DMS 273 (cell line): ENCODE data around the gene SYT12.

Source experiments
- DNase-seq: peaks from one replicate; lab custom pipeline; 2025; ENCODE audit not compliant: unreplicated experiment; lab: John Stamatoyannopoulos, UW

SYT12 gene

DNA sequence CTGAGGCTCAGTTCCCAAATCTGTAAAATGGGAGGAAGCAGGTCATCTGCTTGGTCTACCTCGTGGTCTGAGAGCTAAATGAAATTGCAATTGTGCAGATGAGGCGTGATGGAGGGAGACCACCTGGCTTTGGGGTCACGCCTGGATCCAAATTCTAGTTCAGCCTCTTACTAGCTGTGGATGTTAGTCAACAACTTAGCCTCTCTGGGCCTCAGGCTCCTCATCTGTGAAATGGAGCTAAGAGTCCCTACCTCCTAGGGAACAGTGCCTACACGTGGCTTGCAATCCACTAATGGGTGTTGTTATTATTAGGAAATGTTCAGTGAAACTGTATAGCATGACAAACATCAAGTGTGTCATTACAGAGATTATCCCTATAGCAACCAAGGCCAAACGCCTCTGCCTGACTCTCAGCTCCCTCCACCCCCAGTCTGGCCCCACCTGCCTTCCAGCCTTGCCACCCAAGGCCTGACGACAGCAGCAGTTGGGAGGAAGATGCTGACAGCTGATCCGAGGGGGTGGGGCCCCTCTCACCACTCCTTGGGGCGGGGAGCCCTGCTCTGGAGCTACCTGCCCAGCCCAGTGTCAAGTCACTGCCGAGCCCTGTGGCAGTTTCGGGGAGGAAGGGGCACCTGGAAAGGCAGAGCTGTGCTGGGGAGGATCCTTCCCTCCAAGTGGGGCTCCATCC, 32.0 kb downstream of the SYT12 start:
- DNase-seq, result peak; percentile 71

DNA sequence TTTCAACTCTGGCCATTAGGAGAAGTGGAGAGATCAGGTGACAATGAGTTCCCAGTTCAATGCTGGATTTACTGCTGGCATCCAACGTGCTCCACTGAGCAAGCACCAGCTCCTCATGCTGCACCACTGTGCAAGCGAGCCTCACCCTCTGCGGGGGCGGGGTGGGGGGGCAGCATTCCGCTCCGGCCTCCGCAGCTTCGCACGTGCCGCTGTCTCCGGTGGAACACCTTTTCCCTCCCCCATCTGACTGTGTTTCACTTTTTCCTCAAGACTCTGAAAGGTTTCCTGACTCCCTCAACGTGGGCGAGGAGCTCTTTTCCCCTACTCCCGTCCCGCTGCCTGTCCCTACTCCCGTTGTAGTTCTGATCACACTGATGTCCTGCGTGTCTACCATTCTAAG, 32.9 kb downstream of the SYT12 start:
- DNase-seq, result no peak

DNA sequence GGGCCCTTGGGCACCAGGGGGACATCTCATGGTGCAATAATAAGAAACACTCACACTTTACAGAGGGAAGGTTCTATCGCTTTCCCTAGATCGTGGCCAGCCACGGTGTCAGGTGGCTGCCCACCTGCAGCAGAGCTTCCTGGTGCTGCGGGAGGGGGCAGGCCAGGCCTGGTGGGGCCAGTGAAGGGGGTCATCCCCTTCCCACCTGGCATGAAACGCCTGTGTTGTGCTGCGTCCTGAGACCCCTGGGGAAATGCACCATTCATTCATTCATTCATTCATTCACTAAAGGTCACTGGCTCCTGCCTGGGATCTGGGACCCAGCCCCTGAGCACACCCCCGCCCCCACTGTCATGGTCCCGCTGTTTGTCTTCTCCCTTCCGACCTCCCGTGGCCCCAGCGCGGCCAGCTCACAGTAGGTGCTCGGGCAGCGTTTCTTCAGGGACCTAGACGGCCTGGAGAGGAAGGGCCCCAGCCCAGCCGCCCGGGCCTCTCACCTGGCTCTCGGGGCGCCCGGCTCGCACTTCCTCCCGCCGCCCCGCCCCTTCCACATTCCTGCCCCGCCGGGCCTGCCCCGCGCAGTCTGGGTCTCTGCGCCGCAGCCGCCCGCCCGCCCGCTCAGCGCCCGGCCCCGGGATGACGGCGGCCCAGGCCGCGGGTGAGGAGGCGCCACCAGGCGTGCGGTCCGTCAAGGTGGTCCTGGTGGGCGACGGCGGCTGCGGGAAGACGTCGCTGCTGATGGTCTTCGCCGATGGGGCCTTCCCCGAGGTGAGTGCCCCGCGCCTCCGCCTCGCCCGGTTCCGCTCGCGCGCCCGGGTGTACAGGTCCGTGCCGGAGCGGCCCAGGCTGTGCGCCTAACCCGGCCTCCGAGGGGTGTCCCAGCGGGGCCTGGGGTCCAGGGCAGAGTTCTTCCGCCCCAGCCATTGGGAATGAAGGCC, 33.6 kb downstream of the SYT12 start, which contains the start of gene RHOD:
RHOD (plus strand) TSS at position 581 of the 938 bp plus-strand sequence; CDS start at position 637, 56 bp downstream.
- no peak for DNase-seq

DNA sequence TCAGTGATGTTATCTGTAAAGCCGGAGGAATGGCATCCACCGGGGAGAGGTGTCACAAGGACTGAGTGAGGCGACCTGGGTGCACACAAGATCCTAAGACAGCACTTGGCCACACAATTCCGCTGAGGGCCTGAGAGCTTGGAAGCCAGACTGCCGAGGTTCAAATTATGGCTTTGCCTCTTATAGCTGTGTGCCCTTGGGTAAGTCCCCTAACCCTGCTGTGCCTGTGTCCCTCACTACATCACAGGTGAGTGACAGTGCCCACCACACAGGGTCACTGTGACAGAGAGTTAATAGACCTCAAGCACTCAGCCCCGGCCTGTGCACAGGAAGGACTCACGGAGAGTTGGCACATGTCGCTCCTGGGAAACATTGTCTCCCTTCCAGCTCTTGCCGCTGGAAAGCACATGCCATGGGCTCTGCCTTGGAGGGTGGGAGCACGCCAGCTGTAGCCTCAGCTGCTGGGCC, 34.3 kb downstream of the SYT12 start:
- no peak for DNase-seq

DNA sequence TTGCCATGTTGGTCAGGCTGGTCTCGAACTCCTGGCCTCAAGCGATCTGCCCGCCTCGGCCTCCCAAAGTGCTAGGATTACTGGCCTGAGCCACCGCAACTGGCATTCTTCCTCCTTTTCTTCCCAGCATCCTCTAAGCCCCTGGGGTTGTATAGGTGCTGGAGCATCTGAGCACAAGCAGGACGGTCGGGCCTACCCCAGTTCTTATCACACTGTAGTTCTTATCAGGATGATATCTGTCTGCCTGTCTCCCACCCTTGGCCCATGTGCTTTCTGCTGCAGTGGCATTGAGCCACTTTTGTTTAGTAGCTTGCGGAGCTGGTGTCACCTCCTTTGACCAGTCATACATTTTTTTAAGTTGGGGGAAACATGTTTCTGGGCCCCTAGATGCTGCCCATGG, 35.6 kb downstream of the SYT12 start:
- no peak for DNase-seq

DNA sequence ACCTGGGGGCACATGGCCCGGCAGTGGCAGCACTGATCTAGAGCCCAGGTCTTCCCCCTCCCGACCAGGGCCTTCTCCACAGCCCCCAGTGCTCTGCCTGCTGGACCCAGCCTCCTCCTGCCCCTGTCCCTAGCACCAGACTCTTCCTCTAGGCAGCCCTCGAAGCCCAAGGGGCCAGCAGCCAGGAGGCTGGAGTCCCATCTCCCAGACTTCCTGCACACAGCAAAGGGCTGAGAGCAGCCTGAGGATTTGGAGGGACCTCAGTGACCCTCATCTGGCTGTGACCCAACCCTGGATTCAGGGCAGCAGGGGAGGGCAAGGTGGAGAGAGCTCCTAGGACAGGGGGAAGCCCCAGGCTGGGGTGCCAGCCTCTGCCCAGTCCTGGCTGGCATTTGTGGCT, 36.7 kb downstream of the SYT12 start:
- DNase-seq, result no peak

DNA sequence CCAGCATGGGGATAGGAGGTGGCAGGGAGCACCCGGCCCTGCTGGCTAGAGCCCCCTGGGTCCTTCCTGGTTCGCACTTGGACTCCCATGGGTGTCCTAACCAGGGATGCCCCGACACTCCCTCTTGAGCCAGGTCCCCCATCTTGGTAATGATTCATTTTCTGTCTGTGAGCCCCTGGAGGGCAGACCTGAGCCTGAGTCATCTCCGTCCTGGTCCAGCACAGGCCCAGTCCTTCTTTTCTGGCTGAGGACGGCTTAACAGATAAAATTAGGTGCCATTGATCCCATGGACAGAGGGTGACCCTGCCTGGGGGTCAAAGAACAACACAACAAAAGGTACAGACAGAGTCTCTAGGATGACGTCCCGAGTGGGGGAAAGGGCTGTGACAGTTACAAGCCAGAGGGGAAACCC, 37.2 kb downstream of the SYT12 start:
- DNase-seq, result no peak

DNA sequence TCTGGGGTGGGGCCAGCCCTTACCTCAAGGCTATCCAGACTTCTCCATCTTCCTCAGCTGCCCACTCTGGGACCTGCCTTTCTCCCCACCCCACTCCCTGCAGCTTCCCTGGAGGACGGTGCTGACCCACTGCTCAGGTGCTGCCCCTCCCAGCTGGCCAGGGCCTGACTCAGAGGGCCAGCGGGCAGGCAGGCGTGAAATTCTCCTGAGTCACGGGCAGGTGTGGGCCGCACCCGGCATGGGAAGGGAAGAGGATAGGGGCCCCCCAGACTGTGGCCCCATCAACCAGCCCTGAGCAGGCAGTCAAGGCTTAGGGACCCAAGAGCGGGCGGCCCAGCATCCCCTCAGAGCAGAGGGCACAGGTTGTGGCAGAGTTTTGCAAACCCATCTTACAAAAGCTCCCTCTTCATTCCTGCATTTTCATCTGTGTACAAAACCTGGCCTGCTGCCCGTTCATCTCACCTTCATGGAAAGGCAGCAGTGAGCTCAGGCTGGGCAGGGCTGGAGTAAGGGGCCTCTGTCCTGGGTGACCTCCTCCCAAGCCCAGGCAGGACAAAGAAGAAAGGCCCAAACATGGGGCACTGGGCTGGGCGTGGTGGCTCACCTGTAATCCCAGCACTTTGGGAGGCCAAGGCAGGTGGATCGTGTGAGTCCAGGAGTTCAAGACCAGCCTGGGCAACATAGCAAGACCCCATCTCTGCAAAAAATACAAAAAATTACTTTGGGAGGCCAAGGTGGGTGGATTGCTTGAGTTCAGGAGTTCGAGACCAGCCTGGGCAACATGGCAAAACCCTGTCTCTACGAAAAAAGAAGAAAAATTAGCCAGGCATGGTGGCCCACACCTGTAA, 39.8 kb downstream of the SYT12 start:
- DNase-seq, result no peak

DNA sequence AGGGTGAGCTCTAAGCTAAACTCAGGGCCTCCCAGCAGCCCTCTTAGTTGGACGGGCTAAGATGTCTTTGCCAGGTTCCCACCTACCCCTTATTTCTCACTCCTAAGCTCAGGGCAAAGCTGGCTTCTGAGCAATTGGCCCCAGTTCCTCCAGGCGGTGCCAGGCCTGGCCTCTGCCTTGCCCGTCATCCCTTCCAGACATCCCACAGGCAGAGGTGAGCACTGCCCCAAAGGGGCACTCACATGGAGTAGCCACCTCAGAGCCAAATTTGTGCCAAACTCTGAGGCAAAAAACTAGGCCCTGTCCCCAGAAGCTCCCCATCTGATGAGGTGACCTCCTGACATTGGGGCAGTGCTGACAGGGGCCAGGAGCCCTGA, 43.4 kb downstream of the SYT12 start:
- DNase-seq, result no peak

DNA sequence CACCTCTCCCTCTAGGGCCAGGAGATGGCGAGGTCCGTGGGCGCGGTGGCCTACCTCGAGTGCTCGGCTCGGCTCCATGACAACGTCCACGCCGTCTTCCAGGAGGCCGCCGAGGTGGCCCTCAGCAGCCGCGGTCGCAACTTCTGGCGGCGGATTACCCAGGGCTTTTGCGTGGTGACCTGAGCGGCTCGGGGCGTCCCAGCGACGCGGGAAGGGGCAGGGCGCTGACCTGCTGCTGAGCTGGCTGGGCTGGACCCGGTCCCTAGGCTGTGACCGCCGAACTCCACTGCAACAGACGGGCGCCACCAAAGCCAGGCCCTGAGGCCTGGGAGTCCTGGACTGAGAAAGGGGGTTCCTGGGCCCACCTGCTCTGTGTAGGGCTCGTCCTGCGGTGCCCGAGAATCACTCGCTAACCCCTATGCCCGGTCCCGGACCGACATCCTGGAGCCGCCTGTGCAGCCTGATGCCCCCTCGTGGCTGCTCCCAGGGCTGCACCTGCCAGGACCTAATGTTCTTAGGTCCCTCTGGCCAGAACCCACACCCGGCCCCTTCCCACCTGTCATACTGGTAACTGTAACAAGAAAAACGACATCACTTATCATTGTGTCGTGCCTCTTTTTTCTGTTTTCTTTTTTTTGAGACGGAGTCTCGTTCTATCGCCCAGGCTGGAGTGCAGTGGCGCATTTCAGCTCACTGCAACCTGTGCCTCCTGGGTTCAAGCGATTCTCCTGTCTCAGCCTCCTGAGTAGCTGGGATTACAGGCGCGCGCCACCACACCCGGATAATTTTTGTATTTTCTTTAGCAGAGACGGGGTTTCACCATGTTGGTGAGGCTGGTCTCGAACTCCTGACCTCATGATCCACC, 48.7 kb downstream of the SYT12 start:
- DNase-seq, result peak; percentile 64

DNA sequence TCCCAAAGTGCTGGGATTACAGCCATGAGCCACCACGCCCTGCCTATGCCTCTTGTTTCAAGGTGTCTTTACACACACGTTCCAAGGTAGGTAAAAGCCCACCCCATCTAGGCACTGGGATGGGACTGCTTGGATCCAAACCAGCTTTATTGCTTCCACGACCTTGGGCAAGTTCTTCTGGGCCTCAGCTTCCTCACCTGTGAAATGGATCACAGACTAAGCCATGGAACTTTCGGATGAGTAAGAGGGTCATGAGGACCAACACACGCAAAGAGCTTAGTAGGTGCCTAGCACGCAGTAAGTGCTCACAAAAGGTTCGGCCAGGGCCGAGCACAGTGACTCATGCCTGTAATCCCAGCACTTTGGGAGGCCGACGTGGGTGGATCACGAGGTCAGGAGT, 49.4 kb downstream of the SYT12 start:
- DNase-seq, result no peak

DNA sequence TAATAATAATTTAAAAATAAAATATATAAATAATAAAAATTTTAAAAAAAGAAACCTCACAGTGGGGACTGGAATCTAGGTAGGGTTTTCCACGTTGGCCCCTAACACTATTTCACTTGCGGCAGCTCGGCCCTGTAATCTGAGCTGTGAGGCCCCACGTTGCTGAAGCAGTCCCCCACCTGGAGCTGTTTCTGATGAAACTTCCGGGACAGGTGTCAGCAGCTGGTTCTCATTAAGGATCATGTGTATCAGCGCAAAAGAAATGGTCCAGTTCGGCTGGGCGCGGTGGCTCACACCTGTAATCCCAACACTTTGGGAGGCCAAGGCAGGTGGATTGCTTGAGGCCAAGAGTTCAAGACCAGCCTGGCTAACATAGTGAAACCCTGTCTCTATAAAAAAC, 51.0 kb downstream of the SYT12 start:
- DNase-seq, result no peak

DNA sequence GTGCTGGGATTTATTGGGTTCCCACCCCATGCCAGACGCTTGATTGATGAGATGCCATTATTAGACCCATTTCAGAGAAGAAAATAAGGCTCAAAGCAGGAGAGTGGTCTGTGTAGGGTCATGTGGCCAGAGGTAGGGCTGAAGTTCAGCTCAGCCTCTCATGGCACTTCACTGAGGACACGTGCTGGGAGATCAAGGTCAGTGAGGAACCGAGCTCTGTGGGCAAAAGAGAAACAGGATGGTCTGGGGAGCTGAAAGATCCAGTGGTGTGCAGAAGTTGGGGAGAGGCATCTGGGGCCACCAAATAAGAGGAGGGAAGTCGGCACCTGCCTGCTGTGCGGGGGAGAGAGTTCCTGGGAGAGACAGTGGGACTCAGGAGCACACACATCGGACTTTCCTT, 53.3 kb downstream of the SYT12 start:
- DNase-seq, result no peak

DNA sequence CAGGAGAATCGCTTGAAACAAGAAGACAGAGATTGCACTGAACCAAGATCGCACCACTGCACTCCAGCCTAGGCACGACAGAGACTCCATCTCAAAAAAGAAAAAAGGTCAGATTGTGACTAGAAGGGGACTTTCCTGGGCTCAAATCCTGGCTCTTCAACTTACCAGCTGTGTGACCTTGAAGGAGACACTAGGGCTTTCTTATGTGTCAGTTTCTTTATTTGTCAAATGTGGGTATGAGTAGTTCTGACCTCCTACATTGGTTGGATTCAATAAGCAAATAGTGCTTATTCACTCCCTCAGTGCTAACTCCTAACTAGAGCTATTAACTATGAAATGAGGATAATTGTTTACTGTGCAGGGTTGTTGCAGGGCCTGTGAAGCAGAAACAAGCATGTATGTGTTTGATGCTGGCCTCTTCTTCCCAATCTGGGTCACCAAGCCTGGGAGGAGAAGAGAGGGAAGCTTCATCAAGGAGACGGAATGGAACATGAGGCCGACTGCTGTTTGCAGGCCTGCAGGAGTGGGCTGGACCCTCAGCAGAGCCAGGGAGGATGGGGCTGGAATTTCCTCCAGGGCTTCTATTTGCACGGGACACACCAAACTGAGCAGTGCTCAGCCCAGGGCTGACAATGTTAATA, 56.3 kb downstream of the SYT12 start:
- no peak for DNase-seq

DNA sequence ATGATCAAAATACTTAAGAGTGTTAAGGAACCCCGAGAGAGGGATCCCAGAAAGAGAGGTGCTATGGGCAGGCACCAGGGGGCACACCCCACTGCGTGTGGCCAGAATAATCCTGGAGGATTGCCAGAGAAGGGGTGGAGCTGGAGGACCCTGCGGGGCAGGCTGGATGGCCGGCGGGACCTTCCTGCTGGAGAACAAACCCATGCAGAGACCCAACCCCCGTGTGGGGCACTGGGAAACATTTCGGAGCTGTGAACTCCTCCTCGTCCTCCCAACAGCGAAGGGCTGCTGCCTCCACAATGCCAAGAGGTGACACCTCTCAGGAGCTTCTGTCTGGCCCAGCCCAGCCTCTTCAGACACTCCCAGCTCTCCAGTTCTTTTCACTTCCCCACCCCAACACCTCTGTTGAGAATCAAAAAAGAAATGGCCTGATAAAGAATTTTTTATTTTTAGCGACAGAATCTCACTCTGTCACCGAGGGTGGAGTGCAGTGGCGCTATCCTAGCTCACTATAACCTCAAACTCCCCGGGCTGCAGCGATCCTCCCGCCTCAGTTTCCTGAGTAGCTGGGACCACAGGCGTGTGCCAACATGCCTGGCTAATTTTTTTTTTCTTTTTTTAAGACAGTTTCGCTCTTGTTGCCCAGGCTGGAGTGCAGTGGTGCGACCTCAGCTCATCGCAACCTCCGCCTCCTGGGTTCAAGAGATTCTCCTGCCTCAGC, 59.3 kb downstream of the SYT12 start:
- no peak for DNase-seq

DNA sequence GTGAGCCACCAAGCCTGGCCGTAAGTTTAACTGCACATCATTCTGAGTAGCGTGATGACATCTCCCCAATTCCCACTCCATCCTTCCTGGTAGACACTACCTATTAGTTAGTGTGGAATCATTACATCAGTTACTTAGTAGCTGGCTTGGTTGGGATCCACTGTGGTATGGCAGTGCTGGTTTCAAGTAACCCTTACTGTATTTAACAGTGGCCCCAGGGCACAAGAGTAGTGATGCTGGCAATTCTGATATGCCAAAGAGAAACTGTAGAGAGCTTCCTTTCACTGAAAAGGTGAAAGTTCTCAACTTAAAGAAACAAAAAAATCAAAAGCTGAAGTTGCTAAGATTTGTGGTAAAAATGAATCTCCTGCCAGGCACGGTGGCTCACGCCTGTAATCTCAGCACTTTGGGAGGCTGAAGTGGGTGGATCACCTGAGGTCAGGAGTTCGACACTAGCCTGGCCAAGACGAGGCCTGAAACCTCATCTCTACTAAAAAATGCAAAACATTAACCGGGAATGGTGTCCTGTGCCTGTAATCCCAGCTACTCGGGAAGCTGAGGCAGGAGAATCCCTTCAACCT, 60.9 kb downstream of the SYT12 start:
- no peak for DNase-seq

DNA sequence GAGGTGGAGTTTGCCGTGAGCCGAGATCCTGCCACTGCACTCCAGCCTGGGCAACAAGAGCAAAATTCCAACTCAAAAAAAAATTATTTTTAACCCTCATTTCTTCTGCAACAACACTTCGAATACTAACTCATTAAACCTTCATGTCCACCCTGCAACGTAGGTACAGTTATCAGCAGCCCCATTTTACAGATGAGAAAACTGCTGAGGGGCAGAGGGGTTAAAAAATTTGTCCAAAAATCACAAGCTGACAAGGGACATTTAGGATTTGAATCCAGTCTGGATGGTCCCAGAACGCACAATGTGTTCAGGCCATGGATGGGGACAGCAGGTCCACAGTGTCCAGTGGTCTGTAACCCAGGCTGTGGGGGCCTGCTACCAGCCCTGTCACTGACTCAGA, 62.7 kb downstream of the SYT12 start:
- no peak for DNase-seq

DNA sequence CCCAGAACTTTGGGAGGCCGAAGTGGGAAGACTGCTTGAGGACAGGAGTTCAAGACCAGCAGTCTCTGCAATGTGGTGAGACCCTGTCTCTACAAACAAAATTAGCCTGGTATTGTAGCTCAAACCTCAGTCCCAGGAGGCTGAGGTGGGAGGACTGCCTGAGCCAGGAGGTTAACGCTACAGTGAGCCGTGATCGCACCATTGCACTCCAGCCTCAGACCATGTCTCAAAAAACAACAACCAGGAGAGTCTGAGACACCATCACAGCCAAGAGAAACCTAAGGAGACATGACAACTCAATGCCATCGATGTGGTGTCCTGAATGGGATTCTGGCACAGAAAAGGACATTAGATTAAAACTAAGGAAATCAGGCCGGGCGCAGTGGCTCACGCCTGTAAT, 67.8 kb downstream of the SYT12 start:
- no peak for DNase-seq

DNA sequence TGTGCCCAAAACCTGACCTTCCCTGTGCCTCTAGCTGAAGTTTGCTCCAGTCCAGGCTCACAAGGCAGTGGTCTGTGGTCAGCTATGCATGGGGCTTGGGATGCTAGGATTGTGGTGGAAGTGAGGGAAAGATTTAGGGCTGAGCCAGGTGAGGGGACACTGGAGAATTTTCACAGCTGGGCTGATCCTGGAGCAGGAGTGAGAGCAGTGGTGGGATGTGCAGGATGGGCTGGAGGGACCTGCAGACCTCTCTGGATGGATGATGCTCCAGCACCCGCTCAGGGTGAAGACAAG, 72.2 kb downstream of the SYT12 start:
- DNase-seq, result no peak
